NCI-H2196 treated with DMSO at 0.1 percent for 48 hours (cell line): ENCODE measurements around the gene VPS37B.
A peak's percentile ranks its signal among the peaks of the same experiment; 100 is the strongest.
"Not testable (repeated sequence)": the region's sequence is repeated elsewhere in the genome, so short reads cannot be mapped to it uniquely, and the experiment has no call there.

Experiments
- DNase-seq: peaks from one replicate; lab custom pipeline; 2025; ENCODE audit not compliant: unreplicated experiment; lab: John Stamatoyannopoulos, UW

The VPS37B gene

GRCh38 chr12:122909442-122910288 lies 13.7 kb upstream of the VPS37B start:
- no peak for DNase-seq

- no peak for DNase-seq
These were observed 13.0 kb upstream of the VPS37B start for GRCh38 chr12:122908915-122909314.

- DNase-seq = not testable (repeated sequence)
These were observed 9.3 kb upstream of the VPS37B start for GRCh38 chr12:122905258-122905657.

- no peak for DNase-seq
These were observed 7.7 kb upstream of the VPS37B start for GRCh38 chr12:122903693-122904034.

- DNase-seq = no peak
These were observed 7.1 kb upstream of the VPS37B start for GRCh38 chr12:122902854-122903692.

- no peak for DNase-seq
These were observed 4.0 kb upstream of the VPS37B start for GRCh38 chr12:122899887-122900286.

GRCh38 chr12:122896662-122897061 lies 738 bp upstream of the VPS37B start:
- no peak for DNase-seq

- DNase-seq = no peak
These were observed 612 bp downstream of the VPS37B start for GRCh38 chr12:122895320-122895703.

- no peak for DNase-seq
These were observed 1.5 kb downstream of the VPS37B start for GRCh38 chr12:122894193-122895121.

GRCh38 chr12:122893208-122894153 lies 2.4 kb downstream of the VPS37B start:
- DNase-seq = no peak

- DNase-seq = not testable (repeated sequence)
These were observed 3.2 kb downstream of the VPS37B start for GRCh38 chr12:122892724-122893123.

GRCh38 chr12:122891661-122892525 lies 4.0 kb downstream of the VPS37B start:
- no peak for DNase-seq

GRCh38 chr12:122889761-122890520 lies 6.0 kb downstream of the VPS37B start:
- no peak for DNase-seq

GRCh38 chr12:122888232-122888752 lies 7.6 kb downstream of the VPS37B start:
- peak; percentile 87 for DNase-seq

- DNase-seq = no peak
These were observed 8.1 kb downstream of the VPS37B start for GRCh38 chr12:122887819-122888212.

GRCh38 chr12:122886851-122887818 lies 8.8 kb downstream of the VPS37B start:
- no peak for DNase-seq

- DNase-seq = no peak
These were observed 9.8 kb downstream of the VPS37B start for GRCh38 chr12:122886161-122886560.
